Measurements from ENCODE around the gene WHRN.

Gene WHRN

GRCh38 chr9:114513959-114514267, 8.6 kb upstream of the WHRN start:
- no peak for DNase-seq (ENCODE audit: low read depth, low spot score)

DNA sequence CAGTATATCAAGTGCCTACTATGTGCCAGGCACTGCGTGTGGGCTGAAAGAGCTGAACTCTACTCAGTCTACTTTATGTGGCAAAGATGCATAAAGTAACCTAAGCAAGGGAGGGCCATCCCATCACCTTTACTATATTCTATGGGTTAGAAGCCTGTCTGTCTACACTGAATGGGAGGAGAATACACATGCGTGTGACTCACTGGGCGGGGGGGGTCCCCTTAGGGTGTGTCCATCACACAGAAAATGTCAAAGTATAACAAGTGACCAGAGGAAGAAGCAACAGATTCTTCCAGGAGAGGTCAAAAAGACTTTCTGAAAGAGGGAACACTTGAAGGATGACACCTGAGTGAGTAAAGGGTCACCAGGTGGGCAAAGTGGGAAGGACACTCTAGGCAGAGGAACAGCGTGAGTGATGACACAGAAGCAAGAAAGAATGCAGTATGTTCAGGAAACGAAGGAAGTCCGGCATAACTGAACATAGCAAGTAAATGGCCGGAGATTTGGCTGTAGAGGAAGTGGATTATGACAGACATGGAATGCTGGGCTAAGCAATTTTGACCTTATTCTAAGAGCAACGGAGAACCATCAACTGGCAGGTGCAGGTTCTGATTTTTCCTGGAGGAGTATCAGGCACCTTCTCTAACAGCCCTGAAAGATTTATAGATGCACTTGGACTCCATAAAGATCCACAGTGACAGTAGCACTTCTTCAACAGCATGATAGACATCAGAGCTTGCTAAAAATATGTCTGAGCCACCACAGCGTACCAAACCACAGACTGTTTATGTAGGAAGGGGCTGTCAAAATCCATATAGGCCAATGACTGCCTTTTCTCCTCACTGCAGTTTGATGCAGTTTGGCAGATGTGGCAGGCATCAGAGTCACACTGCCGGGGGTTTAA, 8.0 kb upstream of the WHRN start:
- no peak for DNase-seq (ENCODE audit: low read depth, low spot score)

DNA sequence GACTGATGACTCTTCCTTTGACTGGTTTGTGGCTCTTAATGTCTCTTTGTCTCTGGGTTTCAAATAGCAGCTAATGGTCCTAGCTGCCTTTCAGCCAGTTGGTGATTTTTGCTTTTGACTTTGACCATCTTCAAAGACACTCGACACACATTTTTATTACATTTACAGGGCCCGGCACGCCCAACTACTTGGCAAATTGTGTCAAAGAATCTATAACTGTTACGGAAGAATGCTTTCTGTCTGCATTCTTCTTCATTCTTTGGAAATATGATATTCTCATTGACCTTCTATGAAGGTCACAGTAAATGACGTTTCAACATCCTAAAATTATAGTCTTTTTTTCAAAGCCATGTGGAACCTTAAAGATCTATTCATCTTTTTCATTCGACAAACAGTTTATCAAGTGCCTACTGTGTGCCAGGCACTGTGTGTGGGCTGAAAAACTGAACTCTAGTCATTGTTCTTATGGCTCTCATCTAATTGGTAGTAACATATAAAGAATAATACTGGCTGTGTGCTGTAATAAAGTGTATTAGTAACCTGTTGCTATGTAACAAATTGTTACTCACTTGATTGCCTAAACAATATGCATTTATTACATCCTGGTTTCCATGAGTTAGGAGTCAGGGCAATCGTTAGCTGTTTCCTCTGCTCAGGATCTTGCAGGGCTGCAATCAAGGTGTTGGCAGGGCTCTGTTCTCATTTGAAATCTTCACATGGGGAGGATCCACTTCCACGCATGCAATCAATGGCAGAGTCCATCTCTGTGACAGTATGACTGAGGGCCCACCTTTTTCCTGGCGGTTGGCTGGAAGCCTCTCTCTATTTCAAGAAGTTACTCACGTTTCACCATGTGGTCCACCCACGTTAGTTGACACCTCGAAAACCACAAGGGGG, 7.0 kb upstream of the WHRN start:
- DNase-seq (ENCODE audit: low read depth, low spot score) = no peak

- DNase-seq (ENCODE audit: low read depth, low spot score) = peak; percentile 46
These were observed 2.5 kb upstream of the WHRN start for GRCh38 chr9:114507726-114508125.

DNA sequence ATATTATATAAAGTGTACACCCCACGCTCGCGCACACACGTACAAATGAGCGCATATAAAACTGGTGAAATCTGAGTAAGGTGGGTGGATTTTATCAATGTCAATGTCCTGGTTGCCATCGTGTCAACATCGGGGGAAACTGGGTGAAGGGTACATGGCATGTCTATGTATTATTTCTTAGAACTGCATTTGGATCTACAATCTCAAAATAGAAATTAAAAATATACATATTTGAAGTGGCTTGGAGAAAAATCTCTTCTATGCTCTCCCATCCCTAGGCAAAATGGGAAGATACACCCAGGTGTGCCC, 763 bp upstream of the WHRN start:
- DNase-seq (ENCODE audit: low read depth, low spot score) = no peak

- peak; percentile 69 for DNase-seq (ENCODE audit: low read depth, low spot score)
These were observed 709 bp downstream of the WHRN start for GRCh38 chr9:114504341-114505186.

DNA sequence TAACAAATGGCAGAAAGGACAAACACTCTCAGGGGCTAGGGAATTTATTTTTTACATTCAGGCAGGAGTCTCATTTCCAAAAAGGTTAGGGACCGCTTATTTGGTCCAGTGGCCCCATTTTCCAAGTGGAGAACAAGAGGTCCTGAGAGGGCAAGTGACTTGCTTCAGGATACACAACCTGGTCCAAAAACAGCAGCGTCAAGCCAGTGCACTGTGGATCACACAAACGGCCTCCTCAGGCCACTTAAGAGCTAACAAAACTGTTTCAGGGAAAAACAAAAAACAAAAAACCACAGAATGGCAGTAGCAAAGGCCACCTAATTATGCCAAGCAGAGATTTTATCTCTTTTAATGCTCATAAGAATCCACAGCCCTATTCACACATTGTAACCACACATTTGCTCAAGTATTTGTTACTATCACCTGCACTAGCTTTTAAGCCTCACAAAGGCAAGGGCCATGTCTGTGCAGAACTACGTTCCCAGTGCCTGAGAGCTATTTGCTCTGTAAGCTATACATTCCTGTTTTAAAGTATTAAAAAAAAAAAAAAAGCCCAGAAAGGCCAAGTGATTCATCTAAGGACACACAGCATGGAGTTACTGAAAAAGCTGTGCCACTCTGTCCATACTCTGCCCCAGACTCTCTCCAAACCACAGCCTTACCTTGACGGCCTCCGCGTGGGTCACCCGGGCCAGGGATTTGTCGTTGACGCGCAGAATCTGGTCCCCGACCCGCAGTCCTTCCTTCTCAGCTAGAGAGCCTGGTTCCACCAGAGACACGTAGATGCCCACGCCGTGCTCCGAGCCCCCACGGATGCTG, 1.5 kb downstream of the WHRN start:
- peak; percentile 19 for DNase-seq (ENCODE audit: low read depth, low spot score)

- DNase-seq (ENCODE audit: low read depth, low spot score) = peak; percentile 18
These were observed 2.3 kb downstream of the WHRN start for GRCh38 chr9:114503009-114503408.

DNA sequence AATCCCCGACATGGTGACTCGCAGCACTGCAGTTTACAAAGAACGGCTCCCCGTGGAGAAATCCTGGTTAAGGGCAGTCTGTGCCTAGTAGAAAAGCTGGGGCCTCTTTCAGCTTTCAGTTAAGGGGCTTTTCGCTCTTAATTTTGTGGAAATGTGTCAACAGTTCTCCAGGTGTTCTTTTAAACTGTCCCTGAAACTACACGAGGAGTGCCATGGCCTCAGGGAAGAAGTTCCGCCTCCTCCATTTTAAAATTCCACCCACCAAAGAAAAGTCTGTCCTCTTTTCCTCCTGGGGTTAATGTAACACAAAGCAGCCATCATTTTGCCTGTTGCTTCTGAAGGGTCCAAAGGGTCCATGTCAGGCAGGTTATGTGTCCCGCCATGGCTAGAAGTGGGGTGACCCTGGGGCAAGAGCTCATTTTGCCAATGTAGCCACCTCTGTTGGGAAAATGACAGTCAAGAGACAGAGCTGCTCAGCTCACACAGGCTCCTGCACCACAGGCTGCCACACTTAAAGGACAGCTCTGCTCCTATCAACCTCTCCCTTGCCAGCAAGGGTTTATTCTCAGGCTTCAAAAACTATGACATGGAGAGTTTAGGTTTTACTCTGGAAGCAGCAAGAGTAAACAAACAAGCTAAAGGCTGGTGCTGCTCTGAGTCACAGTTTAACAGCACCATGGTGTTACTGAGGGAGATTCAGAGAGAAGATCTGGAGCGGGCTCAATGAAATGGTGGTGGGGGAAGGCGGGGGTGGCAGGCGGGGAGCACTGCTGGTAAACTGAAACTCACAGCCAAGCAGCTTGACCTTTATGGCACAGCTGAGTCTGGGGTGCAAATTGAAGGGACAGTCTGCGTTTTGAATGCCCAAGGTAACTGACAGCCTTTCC, 3.2 kb downstream of the WHRN start:
- DNase-seq (ENCODE audit: low read depth, low spot score) = peak; percentile 71

DNA sequence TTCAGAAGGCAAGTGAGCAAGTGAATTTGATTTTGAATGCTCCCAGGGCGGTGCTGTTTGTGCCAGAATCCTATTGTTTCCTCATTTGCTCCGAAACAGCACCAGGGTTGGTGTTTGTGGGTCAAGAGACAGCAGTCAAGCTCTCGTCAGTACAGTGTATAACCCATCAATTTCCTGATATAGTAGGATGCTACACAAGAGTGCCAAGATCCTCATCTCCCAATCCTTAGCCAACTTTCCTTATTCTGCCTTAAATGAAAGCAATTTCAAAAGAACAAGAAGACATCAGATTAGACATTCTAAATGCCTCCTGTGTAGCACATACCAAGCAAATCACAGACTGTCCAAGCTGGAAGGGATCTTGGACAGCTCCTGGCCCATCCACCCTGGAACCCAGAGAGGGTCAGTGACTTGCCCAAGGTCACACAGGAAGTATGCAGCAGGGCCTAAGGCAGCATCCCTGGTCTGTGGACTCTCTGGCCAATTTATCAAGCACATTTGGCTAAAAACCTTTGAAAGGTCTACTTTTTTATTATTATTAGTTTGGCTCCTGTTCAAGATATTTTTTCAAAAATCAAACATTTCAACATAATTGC, 4.5 kb downstream of the WHRN start:
- no peak for DNase-seq (ENCODE audit: low read depth, low spot score)

GRCh38 chr9:114499941-114500696, 5.2 kb downstream of the WHRN start:
- DNase-seq (ENCODE audit: low read depth, low spot score) = no peak

DNA sequence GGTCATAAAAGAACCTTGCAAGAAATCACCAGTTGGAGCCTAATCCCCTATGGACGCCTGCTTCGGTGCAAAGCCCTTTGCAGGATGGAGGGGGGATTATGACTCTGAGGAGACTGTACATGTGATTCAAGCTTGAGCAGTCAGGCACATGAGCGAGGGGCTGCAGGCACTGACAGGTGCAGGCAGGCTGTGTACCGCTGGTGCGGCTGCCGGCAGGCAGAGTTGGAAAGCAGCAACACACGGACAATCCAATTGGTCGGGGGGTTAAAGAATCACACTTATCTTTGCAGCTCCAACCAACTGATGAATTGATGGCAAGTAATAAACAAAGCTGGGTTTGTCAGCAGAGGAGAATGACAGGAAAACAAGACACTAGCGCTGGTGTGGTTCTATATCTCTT, 5.7 kb downstream of the WHRN start:
- DNase-seq (ENCODE audit: low read depth, low spot score) = no peak

GRCh38 chr9:114497727-114498382, 7.4 kb downstream of the WHRN start:
- no peak for DNase-seq (ENCODE audit: low read depth, low spot score)

- DNase-seq (ENCODE audit: low read depth, low spot score) = peak; percentile 54
These were observed 8.0 kb downstream of the WHRN start for GRCh38 chr9:114497236-114497635.

DNA sequence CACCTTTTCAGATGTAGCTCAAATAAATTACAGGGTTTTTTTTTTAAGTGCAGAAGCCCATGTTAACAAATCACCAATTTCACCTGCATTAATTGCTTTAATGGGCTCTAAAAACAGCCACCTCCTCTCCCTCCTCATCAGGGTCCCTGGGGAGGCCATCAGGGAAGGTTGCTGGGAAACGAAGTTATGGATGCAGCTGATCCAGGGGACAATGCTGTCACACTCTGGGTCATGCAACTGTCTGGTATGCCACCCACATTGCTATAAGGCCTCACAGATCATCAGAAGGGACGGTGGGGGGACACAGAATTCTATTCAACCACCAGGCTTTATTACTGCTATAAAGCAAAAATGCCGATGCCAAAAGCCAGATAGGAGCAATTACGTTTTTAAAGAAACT, 9.3 kb downstream of the WHRN start:
- DNase-seq (ENCODE audit: low read depth, low spot score) = no peak

GRCh38 chr9:114494776-114495569, 10.3 kb downstream of the WHRN start:
- DNase-seq (ENCODE audit: low read depth, low spot score) = no peak

GRCh38 chr9:114493521-114494184, 11.6 kb downstream of the WHRN start:
- no peak for DNase-seq (ENCODE audit: low read depth, low spot score)
